ENCODE measurements around the gene HMGB2. TPM values are rescaled to one million over a fixed set of nuclear protein-coding genes. Genes with fewer than 3 reads are reported as not detected.

The HMGB2 gene
- total and polyA plus RNA-seq, 2 of the 8 experiments (the other 6 are each of a cell fraction or from before 2014, with no cell fraction given): 54.7 to 218 TPM

- no peak for TF ChIP-seq JUND (IDR thresholded peaks at IDR 0.05; ENCODE audit: low read length)
- TF ChIP-seq USF2 (IDR thresholded peaks at IDR 0.05; ENCODE audit: low read length): no peak
- TF ChIP-seq NRF1 (IDR thresholded peaks at IDR 0.05; ENCODE audit: low read depth, low read length): no peak
- TF ChIP-seq CBX8 (IDR thresholded peaks at IDR 0.05; ENCODE audit: borderline replicate concordance, low read depth, low read length): no peak
- TF ChIP-seq FOSL1 (IDR thresholded peaks at IDR 0.05; ENCODE audit: insufficient read depth, low read depth, low read length): no peak
- no peak for TF ChIP-seq TAF7 (optimal IDR thresholded peaks at IDR 0.05; ENCODE audit: borderline replicate concordance, low read depth, low read length)
Observed at GRCh38 chr4:173381610-173382009, 47.5 kb upstream of the HMGB2 start (continued).
